Fibroblast of mammary gland (primary cell): ENCODE results near the gene ANKRD9.

ENCODE experiments used
- DNase-seq: peaks from one replicate; pipeline ENCODE4 v3.0.0-alpha.2; 2010; ENCODE audit warnings: low read depth
- H3K4me3 ChIP-seq: 2 replicates; pipeline ENCODE4 v1.5.1; 2011; ENCODE audit warnings: low read depth, mild to moderate bottlenecking, low read length, moderate library complexity; ENCODE audit not compliant: control insufficient read depth
- TF ChIP-seq, protein P1 (sequence below): conservative IDR thresholded peaks from 2 replicates; pipeline ENCODE4 v1.5.1; 2011; ENCODE audit warnings: low read depth, low read length, inconsistent platforms; ENCODE audit not compliant: control insufficient read depth, insufficient read depth

ANKRD9 gene

DNA sequence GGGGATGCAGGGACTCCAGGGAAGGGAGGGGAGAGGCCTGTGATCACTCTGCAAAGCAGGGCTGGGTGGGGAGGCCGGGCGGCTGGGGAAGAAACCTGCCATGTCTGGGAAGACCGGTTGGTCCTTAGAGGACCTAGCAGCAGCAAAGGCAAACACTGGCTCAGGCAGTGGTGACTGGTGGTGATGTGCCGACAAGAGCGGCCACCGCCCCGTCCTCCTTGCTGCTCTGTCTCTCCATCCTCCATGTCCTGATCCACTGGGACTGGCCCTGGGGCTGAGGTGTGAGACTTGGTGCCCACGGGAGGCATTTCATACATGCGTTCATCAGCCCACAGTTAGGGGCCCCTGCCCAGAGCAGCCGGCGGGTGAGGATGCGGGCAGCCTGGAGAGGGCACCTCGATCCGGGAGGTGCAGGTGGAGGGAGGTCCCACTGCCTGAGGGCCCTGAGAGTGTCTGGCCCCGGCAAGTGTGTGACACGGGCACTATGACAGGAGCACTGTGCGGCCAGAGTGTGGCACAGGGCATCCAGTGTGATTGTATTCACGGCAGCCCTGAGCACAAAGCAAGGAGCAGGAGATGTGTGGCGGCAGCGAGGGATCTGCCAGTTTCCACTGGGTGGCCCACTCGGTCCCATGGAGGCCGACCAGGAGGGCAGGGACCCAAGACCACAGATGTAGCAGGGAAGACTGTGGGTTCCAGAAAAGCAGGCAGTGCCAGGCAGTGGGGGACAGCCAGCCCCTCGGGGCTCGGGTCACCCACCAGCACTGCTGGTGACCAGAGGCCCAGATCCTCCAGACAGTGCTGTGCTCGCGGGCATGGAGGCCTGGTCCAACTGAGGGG is 13.9 kb downstream of the ANKRD9 start:
- no peak overlapping the region for H3K4me3 ChIP-seq
- no peak for DNase-seq
- TF ChIP-seq, protein P1, sequence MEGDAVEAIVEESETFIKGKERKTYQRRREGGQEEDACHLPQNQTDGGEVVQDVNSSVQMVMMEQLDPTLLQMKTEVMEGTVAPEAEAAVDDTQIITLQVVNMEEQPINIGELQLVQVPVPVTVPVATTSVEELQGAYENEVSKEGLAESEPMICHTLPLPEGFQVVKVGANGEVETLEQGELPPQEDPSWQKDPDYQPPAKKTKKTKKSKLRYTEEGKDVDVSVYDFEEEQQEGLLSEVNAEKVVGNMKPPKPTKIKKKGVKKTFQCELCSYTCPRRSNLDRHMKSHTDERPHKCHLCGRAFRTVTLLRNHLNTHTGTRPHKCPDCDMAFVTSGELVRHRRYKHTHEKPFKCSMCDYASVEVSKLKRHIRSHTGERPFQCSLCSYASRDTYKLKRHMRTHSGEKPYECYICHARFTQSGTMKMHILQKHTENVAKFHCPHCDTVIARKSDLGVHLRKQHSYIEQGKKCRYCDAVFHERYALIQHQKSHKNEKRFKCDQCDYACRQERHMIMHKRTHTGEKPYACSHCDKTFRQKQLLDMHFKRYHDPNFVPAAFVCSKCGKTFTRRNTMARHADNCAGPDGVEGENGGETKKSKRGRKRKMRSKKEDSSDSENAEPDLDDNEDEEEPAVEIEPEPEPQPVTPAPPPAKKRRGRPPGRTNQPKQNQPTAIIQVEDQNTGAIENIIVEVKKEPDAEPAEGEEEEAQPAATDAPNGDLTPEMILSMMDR, result no peak

DNA sequence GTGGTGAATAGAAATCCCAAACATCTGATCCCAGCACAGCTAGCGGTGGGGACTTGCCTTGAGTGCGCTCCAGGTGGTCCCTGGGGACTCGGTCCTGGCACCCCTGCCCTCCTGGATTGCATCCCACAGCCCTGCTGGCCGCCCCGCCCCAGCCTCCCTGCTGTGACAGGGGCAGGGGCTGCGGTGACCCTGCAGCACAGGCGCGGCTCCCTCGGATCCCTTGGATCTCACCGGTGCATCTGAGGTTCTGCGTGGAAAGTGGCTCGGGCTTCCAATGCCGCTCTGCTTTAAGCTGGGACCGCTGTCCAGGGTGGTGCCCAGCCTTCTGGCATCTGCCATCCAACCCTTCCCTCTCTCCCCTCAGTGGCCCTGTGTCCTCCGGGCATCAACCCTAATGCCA is 16.0 kb downstream of the ANKRD9 start:
- no peak for DNase-seq
- H3K4me3 ChIP-seq, result no peak overlapping the region
- TF ChIP-seq, protein P1, result no peak

DNA sequence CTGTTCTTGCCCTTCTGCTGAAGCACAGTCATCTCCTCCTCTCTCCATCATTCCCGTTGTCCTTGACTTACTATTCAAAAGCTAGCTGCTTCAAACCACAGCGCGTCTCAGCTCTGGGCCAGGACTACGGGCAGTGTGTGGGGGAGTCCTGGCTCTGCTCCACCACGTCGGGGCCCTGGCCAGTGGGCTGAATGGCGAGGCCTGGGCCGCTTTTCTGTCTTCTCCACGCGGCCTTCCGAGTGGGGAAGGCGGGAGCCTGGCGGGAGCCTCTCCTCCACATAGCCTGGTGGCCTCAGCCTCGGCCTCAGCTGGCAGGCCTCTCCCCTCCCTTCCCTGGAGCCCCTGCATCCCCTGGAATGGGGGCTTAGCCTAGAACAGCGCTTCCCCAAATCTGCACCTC is 16.5 kb downstream of the ANKRD9 start:
- no peak for DNase-seq
- TF ChIP-seq, protein P1, result no peak
- no peak overlapping the region for H3K4me3 ChIP-seq

DNA sequence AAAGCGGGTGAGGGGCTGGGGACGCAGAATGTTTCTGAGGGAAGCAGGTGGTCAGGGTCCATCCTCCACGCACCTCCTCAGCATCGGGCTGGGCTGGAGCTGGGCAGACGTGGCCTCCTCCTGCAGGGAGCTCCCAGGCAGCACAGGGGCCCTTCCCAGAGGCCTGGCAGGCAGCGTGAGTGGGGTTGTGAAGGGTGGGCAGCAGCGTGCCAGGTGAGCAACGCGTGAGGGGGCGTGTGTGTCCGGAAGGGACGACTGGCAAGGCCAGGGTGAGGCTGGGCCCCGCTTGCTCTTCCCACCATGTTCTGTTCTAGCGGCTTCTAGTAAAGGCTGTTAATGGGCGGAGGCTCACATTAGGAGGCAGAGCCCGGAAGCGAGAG is 17.1 kb downstream of the ANKRD9 start:
- TF ChIP-seq, protein P1, result no peak
- no peak overlapping the region for H3K4me3 ChIP-seq
- DNase-seq, result no peak

DNA sequence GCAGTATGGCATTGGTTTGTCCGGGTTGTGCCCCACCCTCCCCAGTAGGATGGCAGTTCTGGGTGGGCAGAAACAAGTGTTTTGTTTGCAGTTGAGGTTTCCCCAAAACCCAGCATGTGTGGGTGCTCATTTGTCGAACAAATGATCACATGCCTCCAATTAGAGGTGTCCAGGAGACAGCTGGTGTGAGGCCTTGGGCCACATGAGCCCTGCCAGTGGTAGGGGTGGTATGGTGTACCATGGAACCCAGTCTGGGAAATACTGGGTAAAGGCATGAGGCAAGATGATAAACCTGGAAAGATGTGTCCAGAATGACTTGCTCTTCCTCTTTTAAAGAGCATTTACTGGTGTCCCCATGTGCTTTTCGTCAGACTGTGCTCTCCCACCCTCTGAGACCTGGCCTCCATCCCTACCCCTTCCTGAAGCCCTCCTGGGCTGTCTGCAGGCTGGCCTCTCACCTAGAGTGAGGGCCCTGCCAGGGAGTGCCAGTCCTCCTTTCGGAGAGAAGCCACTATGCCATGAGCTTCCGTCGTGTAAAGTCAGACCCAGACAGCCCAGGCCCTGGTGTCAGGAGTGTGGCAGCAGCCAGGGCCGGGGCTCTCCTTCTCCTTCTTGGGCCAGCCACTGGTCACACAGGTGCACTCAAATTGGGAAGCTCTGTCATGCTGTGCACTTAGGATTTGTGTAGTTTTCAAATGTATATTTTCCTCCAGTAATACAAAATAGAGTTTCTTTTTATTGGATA is 17.6 kb downstream of the ANKRD9 start:
- no peak for DNase-seq
- TF ChIP-seq, protein P1, result no peak
- no peak overlapping the region for H3K4me3 ChIP-seq

DNA sequence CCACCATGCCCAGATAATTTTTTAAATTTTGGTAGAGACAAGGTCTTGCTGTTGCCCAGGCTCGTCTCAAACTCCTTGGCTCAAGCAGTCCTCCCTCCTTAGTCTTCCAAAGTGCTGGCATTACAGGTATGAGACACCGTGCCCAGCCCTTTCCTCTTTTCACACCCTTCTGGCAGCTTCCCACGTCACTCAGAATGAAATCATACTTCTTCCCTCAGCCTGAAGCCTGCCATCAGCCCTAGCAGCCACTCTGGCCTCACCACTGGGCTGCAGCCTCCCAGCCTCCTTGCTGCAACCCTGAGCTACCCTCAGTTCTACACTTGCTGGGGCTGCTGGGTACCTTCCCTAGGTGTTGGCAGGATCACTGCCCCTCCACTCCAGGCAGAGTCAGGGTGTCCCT is 18.2 kb downstream of the ANKRD9 start:
- H3K4me3 ChIP-seq, result no peak overlapping the region
- TF ChIP-seq, protein P1, result no peak
- DNase-seq, result no peak
